HepG2 (cell line): ENCODE measurements around the gene TAF6L. TPM values are rescaled to one million over a fixed set of nuclear protein-coding genes. Genes with fewer than 3 reads are reported as not detected.

Experiments used
- DR1 ChIP-seq: sonication (generic); formaldehyde crosslinking; IDR thresholded peaks from 2 replicates; pipeline ENCODE4 v1.8.0; 2021; ENCODE audit warnings: mild to moderate bottlenecking, missing genetic modification reagents, inconsistent platforms
- ELF1 ChIP-seq: sonication (generic); formaldehyde crosslinking; IDR thresholded peaks from 2 replicates; pipeline ENCODE4 v1.4.0; 2020; ENCODE audit warnings: missing genetic modification reagents
- FUBP1 ChIP-seq: sonication (generic); formaldehyde crosslinking; IDR thresholded peaks from 2 replicates; pipeline ENCODE4 v1.5.1; 2020; ENCODE audit warnings: missing genetic modification reagents, mild to moderate bottlenecking, borderline replicate concordance
- GTF3A ChIP-seq: sonication (generic); formaldehyde crosslinking; conservative IDR thresholded peaks from 2 replicates; pipeline ENCODE4 v1.4.0; 2020; ENCODE audit warnings: mild to moderate bottlenecking, missing genetic modification reagents
- MAF1 ChIP-seq: sonication (generic); formaldehyde crosslinking; IDR thresholded peaks from 2 replicates; pipeline ENCODE4 v1.5.0; 2020; ENCODE audit warnings: missing genetic modification reagents, borderline replicate concordance
- MXD1 ChIP-seq: sonication (generic); formaldehyde crosslinking; IDR thresholded peaks from 2 replicates; pipeline ENCODE4 v1.4.0; 2020; ENCODE audit warnings: mild to moderate bottlenecking, missing genetic modification reagents
- PBX2 ChIP-seq: IDR thresholded peaks from 2 replicates; pipeline ENCODE4 v1.6.1; 2016; ENCODE audit warnings: control low read depth
- PHF8 ChIP-seq: sonication (generic); formaldehyde crosslinking; IDR thresholded peaks from 2 replicates; pipeline ENCODE4 v1.5.0; 2020; ENCODE audit warnings: missing genetic modification reagents
- ZBTB43 ChIP-seq: sonication (generic); formaldehyde crosslinking; conservative IDR thresholded peaks from 2 replicates; pipeline ENCODE4 v1.4.0; 2020; ENCODE audit warnings: missing genetic modification reagents
- ZGPAT ChIP-seq: IDR thresholded peaks from 2 replicates; pipeline ENCODE4 v1.6.1; 2016; ENCODE audit warnings: mild to moderate bottlenecking
- ZNF296 ChIP-seq: sonication (generic); formaldehyde crosslinking; conservative IDR thresholded peaks from 2 replicates; pipeline ENCODE4 v1.5.0; 2020; ENCODE audit warnings: mild to moderate bottlenecking, missing genetic modification reagents
- ZNF557 ChIP-seq: sonication (generic); formaldehyde crosslinking; IDR thresholded peaks from 2 replicates; pipeline ENCODE4 v1.4.0; 2020; ENCODE audit warnings: missing genetic modification reagents
- ZNF788 ChIP-seq: sonication (generic); formaldehyde crosslinking; IDR thresholded peaks from 2 replicates; pipeline ENCODE4 v1.5.0; 2020; ENCODE audit warnings: mild to moderate bottlenecking, missing genetic modification reagents, borderline replicate concordance
- polyA plus RNA-seq, 8 experiments: library from polyadenylated mRNA; depleted of rRNA in 3 of 8; stranded (reverse) in 7 of 8; unstranded in 1 of 8; fragments of >200 nt; fragmentation: Illumina TruSeq in 4 of 8; extraction: Trizol in 4 of 8; gene quantifications; 2 replicates each; pipeline versions ENCODE4 v1.2.1 to v1.2.3, GENCODE V29; 2011 to 2016; ENCODE audit warnings: low read depth in 4 of 8, missing spikeins in 1 of 8, mixed read lengths in 1 of 8; ENCODE audit not compliant: insufficient read depth in 1 of 8
- total RNA-seq, 5 experiments: library from RNA; depleted of rRNA; stranded (reverse); fragments of >200 nt; fragmentation: Illumina TruSeq; extraction: Trizol; gene quantifications; 2 replicates each; pipeline ENCODE4 v1.2.3, GENCODE V29; 2016; ENCODE audit warnings: low read depth in 1 of 5
- TF ChIP-seq, protein P1 (sequence below): sonication (generic); formaldehyde crosslinking; IDR thresholded peaks from 2 replicates; pipeline ENCODE4 v1.5.1; 2020; ENCODE audit warnings: mild to moderate bottlenecking, missing genetic modification reagents, borderline replicate concordance
- TF ChIP-seq, protein P2 (sequence below): IDR thresholded peaks from 2 replicates; pipeline ENCODE4 v1.6.1; 2012; ENCODE audit warnings: inconsistent platforms

Gene TAF6L
- total and polyA plus RNA-seq, 2 of the 13 experiments (the other 11 are each of a cell fraction or from before 2014, with no cell fraction given), result 12.6 to 19.4 TPM

DNA sequence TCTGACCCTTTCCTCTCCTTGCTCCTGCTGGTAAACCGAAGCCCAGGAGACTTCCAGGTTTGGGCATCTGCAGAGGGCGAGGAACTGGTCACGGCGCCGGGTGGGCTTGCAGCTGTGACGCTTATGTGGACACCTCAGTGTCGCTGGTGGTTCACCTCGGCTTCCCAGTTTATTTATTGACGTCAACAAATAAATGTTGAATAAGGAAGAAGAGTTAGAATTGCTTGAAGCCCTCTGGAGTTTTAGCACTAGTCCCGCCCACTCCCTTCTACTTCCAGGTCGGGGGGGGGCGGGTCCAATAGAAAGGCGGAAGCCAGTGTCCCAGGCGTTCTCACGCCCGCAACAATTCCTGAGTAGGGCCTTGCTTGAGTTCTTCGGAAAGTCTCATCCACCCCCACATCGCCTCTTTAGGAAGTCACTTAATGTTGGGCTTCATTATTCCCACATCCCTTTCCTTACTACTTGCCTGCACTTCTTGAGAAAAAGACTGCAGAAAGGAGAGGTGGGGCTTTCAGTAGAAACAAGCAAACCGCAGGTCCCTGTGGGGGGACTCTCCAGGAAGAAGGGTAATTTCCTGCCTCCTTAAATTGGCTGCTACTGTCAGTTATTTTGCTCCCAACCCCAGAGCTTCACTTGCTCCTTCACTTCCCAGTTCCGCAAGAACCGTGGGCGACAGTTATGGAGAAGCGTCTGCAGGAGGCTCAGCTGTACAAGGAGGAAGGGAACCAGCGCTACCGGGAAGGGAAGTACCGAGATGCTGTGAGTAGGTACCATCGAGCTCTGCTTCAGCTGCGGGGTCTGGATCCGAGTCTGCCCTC is 42.8 kb upstream of the TAF6L start, which contains the start of gene TTC9C (continued):
- TF ChIP-seq, protein P1, sequence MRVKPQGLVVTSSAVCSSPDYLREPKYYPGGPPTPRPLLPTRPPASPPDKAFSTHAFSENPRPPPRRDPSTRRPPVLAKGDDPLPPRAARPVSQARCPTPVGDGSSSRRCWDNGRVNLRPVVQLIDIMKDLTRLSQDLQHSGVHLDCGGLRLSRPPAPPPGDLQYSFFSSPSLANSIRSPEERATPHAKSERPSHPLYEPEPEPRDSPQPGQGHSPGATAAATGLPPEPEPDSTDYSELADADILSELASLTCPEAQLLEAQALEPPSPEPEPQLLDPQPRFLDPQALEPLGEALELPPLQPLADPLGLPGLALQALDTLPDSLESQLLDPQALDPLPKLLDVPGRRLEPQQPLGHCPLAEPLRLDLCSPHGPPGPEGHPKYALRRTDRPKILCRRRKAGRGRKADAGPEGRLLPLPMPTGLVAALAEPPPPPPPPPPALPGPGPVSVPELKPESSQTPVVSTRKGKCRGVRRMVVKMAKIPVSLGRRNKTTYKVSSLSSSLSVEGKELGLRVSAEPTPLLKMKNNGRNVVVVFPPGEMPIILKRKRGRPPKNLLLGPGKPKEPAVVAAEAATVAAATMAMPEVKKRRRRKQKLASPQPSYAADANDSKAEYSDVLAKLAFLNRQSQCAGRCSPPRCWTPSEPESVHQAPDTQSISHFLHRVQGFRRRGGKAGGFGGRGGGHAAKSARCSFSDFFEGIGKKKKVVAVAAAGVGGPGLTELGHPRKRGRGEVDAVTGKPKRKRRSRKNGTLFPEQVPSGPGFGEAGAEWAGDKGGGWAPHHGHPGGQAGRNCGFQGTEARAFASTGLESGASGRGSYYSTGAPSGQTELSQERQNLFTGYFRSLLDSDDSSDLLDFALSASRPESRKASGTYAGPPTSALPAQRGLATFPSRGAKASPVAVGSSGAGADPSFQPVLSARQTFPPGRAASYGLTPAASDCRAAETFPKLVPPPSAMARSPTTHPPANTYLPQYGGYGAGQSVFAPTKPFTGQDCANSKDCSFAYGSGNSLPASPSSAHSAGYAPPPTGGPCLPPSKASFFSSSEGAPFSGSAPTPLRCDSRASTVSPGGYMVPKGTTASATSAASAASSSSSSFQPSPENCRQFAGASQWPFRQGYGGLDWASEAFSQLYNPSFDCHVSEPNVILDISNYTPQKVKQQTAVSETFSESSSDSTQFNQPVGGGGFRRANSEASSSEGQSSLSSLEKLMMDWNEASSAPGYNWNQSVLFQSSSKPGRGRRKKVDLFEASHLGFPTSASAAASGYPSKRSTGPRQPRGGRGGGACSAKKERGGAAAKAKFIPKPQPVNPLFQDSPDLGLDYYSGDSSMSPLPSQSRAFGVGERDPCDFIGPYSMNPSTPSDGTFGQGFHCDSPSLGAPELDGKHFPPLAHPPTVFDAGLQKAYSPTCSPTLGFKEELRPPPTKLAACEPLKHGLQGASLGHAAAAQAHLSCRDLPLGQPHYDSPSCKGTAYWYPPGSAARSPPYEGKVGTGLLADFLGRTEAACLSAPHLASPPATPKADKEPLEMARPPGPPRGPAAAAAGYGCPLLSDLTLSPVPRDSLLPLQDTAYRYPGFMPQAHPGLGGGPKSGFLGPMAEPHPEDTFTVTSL (CRISPR knock-in tag), result 0 out of 2 replicates have a peak, but pooled peaks have one; percentile 55
- 0 out of 2 replicates have a peak, but pooled peaks have one; percentile 64 for TF ChIP-seq MAF1 (CRISPR knock-in tag)
- TF ChIP-seq DR1 (CRISPR knock-in tag), result no peak
- 0 out of 2 replicates have a peak, but pooled peaks have one; percentile 39 for TF ChIP-seq GTF3A (CRISPR knock-in tag)
- no peak for TF ChIP-seq ZNF788 (CRISPR knock-in tag)
- peak; percentile 86 for TF ChIP-seq ELF1
- peak; percentile 77 for TF ChIP-seq PHF8
- peak; percentile 38; the same call in 1 of the 2 replicates for TF ChIP-seq ZBTB43
- TF ChIP-seq ZNF296, result no peak
- TF ChIP-seq ZNF557 (CRISPR knock-in tag), result no peak
- 0 out of 2 replicates have a peak, but pooled peaks have one; percentile 48 for TF ChIP-seq MXD1
- no peak for TF ChIP-seq FUBP1
- 0 out of 2 replicates have a peak, but pooled peaks have one; percentile 10 for TF ChIP-seq PBX2 (CRISPR knock-in tag)
- TF ChIP-seq ZGPAT (CRISPR knock-in tag), result no peak
- TF ChIP-seq, protein P2, sequence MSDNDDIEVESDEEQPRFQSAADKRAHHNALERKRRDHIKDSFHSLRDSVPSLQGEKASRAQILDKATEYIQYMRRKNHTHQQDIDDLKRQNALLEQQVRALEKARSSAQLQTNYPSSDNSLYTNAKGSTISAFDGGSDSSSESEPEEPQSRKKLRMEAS, result peak; percentile 64
